Hippocampal formation (tissue), 2 donors: ENCODE data around the gene ITK.

Experiments used
- DNase-seq, 2 donors: peaks; one replicate each; lab custom pipeline; 2025; lab: John Stamatoyannopoulos, UW

Gene ITK

DNA sequence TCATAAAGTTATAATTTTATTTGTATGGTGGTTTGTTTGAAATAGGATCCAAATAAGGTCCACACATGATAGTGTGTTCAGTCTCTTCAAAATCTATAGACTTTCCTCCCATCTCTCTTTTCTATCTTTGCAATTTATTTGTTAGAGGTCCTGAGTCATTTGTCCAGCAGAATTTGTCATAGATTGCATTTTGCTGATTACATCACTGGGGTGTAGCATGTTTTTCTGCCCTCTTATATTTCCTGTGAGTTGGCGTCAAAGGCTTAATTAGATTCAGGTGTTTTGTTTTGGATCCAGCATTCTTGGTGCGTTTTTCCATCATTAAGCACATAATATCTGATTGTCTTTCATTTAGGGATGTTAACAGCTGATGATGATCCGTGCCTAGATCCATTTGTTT is 100.3 kb downstream of the ITK start:
- no peak for DNase-seq

DNA sequence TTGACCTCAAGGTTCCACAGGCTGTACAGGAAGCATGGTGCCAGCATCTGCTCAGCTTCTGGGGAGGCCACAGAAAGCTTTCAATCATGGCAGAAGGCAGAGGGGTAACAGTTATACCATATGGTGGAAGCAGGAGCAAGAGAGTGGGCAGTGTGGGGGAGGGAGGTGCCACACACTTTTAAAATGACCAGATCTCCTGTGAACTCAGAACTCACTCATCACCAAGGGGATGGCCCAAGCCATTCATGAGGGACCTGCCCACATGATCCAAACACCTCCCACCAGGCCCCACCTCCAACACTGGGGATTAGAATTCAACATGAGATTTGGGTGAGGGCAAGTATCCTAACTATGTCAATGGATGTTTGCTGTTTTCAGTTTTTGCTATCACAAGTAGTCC is 101.5 kb downstream of the ITK start:
- DNase-seq: no peak

DNA sequence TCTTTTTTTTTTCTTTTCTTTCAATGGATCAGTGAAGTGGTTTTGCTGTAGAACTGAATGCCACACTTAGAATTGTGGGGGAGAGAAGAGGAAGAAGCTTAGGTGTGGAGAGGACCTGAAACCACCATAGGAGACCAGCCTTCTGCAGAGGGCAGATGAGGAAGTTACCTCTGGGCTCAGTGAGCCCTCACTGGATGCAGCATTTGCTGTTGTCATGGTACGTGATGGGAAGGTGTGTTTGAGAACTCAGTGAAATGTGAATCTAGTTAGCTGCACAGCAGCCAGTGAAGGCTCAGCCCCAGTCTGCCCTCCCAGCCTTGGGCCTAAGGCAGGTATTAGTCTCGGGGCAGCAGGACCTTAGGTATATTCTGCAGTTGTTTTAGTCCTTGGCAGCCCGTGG is 102.8 kb downstream of the ITK start:
- DNase-seq: no peak

DNA sequence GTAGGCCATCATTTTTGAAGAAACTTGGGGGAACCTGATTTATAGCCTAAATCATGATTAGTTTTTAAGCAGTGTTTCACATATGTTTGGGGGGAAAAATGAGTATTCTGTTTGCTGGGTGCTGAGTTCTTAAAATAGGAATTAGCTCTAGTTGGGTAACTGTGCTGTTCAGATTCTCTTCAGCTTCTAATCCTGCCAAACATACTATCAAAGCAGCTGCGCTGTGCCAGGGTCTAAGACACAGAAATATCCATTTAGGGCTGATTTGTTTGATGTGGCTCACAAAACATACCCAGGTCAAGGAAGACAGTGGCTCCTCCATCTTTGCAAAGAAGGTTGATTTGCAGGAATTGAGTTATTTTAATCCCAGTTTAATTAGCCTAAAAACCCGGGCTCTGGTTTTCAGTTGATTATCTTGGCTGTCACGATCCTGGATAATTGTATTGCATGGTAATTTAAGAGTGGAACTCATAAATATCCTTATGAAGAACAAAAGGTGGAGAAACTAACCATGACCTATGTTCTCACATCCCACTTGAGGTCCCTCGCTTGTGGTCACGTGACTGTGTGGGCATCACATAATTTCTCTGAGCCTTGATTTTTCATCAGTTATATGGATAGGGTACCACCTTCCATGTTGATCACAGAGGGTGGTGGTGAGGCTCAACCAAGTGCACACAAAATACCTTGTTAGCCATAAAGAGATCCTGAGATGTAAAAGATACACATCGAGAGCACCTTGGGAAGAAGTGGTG is 104.0 kb downstream of the ITK start:
- DNase-seq: peak in 1 of 2 donors; percentile 34

DNA sequence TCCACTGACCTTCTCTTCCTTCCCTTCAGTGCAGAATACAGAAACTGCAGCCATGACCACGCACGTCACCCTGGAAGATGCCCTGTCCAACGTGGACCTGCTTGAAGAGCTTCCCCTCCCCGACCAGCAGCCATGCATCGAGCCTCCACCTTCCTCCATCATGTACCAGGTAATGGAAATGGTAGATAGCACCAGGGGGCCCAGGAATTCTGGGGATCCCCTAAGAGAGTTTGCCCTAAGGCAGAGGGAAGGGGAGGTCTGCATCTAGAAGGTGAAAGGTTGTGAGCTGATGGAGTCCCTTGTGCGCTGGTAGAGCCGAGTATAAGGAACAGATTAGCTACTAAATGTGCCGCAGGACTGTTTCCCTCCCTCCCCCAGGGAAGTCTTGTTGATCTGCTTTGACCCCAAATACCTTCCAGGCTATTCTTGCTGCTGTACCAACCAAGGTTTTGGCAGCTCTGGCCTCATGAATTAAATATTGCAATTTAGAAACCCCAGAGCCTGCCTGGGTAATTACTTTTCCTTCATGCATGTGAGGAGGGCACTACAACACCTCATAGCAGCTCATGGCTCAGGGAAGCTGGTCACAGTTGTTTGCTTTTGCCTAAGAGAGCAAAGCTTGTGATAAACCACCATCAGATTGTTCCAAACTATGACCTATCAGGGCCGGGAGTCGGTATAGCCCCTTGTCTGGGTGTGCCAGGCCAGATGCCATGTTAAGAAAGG is 104.8 kb downstream of the ITK start:
- no peak for DNase-seq

DNA sequence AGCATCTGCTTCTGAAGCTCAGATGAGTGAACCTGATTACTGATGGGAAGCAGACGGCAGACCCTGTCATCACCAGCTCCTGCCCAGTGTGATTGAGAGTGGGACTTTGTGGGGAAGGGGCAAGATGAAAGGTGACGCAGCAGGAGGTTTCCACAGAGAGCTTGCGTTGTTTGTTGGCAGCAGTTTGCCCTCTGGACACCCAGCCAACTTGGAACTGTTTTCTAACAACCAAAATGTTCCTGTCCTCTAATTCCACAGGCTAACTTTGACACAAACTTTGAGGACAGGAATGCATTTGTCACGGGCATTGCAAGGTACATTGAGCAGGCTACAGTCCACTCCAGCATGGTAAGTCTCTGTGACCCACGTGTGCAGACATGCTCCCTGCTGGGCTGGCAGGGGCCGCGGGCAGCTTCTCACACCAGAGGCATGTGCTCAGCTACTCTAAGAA is 106.1 kb downstream of the ITK start:
- DNase-seq: no peak

DNA sequence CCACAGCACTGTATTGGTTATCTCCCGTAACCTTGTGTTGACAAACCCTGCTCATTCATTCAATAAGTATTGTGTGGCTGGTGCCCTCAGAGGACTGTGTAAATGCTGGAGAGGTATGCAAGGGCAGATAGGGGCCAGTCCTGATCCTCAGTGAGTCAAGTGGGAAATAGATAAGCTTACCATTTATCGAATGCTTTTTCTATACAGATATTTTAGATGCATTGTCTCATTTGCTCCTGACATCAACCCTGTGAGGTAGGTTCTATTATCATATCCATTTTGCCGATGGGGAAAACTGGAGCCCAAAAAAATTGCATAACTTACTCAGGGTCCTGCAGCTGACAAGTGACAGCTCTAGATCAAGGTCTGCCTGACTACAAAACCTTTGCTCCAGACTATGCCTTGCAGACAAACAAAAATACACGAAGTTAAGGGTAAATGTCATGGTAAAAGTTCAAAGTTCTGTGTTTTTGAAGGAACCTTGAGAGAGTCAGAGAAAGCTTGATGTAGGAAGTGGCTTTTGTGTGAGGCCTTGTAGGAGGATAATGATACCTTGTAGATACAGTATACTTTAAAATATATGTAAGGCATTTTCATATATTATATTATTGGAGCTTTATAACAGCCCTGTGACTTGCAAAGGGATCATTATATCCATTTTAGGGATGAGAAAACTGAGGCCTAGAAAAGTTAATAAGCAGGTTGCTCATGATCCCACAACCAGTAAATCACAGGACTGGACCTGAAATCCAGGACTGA is 107.9 kb downstream of the ITK start:
- no peak for DNase-seq

DNA sequence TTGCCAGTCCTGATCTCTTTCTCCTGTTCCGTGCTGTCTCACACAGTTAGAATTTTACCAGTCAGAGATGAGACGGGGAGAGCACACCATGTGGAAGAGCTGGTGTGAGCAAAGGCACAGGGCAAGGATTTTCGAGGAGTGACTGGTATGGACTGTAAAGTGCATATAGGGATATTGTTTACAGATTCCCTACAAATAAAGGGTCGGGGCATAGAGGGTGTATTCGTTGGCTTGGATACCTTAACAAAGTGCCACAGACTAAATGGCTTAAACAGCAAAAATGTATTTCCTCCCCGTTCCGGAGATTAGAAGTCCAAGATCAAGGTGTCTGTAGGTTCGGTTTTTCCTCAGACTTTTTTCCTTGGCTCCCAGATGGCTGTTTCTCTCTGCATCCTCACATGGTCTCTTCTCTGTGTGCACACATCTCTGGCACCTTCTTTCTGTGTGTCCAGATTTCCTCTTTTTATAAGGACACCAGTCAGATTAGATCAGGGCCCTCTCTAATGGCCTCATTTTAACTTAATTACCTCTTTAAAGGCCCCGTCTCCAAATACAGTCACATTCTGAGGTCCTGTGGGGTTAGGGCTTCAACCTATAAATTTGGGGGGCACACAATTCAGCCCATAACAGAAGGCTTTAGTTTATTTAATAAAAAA is 108.7 kb downstream of the ITK start:
- DNase-seq: no peak

DNA sequence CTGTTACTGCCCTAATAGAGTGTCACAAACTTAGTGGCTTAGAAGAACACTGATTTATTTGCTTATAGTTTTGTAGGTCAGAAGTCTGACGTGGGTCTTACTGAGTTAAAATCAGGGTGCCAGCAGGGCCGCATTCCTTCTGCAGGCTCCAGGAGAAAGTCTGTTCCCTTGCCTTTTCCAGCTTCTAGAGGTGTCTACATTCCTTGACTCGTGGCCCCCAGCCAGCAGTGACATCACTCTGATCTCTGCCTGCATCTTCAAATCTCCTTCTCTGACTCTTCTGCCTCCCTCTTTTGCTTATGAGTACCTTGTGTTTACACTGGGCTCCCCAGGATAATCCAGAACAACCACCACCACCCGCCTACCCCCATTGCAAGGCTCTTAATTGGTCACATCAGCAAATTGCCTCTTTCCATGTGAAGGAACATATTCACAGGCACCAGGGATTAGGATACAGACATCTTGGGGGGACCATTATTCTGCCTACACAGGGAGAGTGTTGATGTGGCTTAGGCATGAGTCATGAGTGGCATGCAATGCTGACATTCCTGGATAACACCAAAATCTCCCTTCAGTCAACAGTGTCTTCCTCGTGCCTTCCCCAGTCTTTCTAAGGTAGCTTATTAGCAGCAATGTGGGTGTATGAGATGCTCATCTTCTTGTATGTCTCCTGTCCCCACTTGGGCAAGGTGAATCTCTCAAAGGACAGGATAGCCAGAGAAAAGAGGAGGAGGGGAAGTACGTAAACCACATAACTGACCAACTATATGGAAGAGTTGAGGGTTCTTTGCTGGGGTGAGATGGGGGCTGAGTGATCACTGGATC is 109.7 kb downstream of the ITK start:
- DNase-seq: no peak

DNA sequence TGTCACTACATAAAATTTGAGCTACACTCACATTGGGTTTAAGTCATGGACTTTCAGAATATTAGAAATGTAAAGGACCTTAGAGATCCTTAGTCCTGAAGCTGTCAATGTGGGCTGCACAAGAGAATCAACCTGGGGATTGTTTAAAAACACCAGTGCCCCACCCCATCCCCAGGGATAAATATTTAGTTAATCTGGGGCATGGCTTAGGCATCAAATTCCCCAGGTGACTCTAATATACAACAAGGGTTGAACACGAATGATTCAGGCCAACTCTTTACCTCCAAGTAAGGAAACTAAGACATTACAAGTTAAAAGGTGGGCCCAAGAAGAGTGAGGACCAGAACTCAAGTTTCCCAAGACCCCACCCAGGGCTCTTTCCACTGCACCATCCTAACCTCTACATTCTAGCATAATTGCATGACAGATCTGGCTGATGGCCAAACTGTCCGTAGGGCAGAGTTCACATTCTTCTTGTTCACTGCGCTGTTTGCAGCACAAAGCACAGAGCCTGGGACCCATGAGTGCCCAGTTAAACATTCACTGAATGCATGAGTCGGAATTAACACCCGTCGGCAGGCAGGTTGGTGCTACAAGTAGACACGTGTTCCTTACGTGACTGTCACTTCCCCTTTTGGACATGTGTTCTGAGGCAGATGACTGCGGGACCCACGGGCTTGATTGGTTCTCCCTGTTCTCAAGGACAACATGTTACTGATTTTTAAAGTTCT is 110.5 kb downstream of the ITK start:
- DNase-seq: no peak

DNA sequence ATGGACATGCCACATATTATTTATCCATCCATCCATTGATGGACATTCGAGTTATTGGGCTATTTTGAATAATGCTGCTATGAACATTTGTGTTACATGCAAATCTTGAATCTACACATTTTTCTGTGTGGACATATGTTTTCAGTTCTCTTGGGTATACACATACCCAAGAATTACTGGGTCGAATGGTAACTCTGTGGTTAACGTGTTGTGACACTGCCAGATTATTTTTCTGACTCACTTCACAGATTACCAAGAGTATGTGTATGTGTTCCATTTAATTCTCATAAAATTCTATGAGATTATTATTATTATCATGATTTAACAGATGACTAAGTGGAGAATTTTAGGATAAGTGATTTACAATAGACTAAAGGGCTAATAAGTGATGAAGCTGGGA is 112.0 kb downstream of the ITK start:
- DNase-seq: no peak

DNA sequence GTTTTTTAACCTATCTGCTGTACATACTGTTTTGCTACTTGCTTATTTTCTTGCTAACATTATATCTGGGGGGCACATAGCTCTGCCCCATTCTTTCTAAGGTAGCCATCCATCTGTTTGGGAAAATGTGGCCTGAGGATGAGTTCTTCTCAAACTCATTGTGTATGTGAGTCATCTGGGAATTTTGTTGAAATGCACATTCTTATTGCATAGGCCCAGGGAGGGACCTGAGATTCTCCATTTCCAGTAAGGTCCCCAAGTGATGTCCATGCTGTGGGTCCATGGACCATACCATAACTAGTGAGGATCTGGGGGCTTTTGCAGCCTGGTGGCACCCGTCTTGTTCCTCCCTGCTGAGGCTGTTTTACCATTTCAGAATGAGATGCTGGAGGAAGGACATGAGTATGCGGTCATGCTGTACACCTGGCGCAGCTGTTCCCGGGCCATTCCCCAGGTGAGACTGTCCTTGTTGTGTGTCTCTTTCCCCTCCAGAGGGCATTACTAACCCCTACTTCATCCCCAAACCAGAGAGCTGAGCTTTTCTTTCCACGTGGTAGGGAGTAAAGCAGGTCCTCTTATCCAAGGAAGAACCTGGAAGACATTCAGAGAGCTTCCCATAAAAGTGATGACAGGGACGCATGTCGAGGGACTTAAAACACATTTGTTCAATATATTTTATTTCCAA is 113.9 kb downstream of the ITK start:
- no peak for DNase-seq

DNA sequence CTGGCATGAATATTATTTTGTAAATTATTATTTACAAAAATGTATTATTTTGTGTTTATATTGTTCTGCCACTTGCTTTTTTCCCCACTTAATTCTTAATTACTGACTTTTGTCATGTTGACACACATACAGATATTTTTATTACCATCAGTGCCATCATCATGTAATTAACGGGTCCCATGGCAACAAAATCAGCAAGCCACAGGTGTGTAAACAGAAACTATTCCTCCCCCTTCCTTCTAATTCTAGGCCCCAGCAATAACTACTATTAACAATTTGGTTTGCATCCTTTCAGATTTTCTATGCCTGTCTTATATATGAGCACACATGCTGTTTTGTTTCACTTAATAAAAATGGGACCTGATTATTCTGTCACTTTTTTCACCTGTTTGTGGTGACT is 114.6 kb downstream of the ITK start:
- DNase-seq: no peak

DNA sequence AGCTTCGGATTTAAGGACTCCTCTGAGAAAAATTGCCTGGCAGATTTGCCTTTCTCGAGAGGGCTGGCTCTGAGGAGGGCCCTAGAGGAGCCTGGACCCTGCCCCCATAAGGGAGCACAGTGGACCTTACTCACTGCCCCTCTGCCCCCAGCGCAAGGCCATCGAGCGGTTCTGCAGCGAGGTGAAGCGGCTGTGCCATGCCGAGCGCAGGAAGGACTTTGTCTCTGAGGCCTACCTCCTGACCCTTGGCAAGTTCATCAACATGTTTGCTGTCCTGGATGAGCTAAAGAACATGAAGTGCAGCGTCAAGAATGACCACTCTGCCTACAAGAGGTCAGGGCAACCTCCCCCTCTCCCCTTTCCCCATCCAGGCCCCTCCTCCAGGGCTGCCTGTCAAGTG is 119.9 kb downstream of the ITK start:
- no peak for DNase-seq

DNA sequence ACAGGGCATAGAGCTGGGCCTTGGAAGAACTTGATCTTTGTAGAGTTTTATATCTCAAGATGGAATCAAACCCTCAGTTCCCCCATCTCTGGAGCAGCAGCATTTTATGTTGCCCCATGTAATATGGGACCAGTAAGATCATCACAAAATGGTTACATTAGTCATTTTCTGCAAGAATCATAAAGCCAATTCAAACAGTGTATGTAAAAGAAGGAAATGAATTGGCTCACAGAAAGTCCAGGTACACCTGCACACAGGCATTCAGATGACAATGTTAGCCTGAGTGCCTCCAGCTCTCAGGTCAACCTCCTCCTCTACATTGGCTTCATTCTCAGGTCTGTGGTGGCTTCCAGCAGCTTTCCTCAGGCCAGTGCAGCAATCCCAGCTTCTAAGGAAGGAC is 120.4 kb downstream of the ITK start:
- DNase-seq: no peak

DNA sequence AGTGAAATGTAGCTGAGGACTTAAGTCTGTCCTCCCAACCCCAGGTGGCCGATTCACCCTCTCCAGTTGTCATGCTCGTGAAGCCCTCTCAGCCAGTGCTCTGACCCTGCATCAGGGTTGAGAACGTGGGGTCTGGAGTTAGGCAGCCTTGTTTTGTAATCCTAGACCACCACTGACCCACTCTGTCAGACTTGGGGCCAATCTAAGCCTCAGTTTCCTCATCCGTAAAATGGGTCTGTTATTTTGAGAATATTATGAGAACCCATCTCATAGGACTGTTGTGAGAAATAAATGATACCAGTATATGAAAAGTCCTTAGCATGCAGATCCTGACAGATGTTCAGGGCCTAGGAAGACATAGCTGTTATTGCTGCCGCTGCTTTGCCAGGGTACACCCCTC is 122.4 kb downstream of the ITK start:
- DNase-seq: no peak

DNA sequence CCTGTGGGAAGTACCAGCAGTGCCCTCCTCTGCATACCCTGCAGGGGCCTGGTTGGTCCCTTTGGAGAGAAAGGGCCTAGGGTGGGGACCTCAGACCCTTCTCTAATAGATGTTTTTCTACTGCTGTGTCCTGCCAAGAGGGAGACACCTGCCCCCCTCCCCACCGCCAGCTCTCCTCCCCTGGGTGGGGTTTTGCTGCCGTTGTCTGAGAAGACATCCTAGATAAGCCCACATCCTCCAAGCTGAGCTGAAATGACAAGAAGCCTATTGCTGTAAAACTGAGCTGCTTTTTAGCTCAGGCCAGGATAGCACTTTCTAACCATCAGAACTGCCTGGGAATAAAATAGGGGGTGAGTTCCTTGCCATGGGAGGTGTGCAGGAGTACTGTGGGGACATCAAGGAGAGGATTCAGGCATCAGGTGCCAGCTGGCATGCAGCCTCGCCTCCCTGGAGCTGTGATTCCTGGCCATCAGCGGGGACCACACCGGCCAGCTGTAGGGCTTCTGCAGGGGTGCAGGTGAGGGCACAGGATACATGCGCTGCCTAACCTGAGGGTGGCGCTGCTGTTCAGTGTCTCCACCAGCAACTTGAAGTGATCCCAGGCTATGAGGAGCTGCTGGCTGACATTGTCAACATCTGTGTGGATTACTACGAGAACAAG is 123.2 kb downstream of the ITK start:
- DNase-seq: no peak
